Measurements from ENCODE around the gene SIX2.

DNA sequence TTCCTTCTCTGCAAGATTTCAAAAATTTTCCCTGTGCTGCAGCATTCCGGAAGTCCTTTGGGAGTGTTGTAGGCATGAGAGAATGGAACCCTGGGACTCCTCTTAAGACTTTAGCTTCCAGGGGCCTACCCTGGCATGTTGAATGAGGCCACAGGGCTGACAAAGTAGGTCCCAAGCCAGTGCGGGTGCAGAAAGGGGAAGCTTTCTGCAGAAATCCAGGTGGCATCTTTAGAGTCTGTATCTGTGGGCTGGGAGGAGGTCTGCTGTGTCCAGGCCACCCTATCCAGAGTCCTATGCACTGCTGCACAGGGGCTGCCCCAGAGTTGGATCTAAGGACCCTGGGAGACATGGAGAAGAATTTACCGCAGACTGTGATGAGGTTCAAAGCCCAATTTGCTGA lies 1.9 kb upstream of the SIX2 start:
- TF ChIP-seq POLR2AphosphoS5 (IDR thresholded peaks at IDR 0.05; ENCODE audit: low read depth, low read length) (no peak), TAF1 (IDR thresholded peaks at IDR 0.05; ENCODE audit: low read depth, low read length) (no peak)
